NCI-H2227 treated with DMSO at 0.1 percent for 48 hours (cell line): ENCODE data around the gene BMP8A.
"Not testable (repeated sequence)": the region's sequence is repeated elsewhere in the genome, so short reads cannot be mapped to it uniquely, and the experiment has no call there.

Experiments used
- DNase-seq: peaks from one replicate; lab custom pipeline; 2025; lab: John Stamatoyannopoulos, UW

BMP8A gene

DNA sequence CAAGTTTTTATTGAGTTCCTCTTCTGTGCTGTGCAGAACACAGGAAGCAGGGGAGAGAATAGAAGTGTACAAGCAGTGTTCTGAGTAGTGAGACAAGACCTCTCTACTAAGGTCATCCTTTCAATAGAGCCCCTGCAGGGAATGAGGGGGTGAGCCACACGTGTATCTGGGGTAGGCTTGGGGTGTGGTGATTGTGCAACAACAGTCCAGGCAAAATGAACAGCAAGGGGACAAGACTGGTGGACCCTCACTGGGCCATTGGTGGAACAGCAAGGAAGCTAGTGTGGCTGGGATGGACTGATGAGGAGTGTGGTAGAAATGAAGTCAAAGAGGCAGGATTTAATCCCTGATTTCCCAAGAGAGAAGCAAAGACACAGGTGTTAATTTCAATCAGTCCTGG, 8.2 kb upstream of the BMP8A start:
- no peak for DNase-seq

DNA sequence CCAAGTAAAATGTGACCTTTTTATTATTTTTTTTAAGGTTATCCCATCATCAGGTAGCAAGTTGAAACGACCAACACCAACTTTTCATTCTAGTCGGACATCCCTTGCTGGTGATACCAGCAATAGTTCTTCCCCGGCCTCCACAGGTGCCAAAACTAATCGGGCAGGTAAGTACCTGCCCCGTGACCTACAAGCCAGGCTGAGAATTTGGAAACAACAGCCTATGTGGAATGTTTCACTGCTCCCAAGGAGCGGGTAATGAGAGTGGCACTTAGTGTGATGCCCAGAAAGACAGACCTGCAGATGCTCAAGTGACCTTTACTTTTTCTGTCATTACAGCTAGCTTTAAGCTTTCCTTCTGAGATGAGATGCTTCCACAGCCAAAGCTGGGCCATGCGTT, 6.9 kb upstream of the BMP8A start:
- no peak for DNase-seq

- DNase-seq: no peak
These were observed 6.2 kb upstream of the BMP8A start for GRCh38 chr1:39485046-39485803.

DNA sequence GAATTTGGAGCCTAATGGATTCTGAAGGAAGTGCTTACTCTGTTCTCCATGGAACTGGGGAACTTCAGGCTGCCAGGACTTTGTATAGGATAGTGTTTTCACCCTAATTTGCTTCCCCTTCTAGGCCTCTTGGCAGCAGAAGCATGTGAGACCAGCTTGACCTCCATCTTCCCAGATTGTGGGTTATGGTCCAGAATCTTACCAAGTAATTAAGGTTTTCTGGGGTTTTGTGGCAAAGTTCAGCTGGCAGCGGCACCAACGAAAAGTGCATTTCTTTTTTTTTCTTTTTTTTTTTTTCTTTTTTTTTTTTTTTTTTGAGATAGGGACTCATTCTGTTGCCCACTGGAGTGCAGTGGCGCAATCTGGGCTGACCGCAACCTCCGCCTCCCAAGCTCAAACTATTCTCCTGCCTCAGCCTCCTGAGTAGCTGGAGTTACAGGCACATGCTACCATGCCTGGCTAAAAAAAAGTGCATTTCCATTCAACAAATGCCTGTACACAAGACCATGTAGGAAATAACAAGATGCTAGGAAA, 3.4 kb upstream of the BMP8A start:
- DNase-seq: no peak

- no peak for DNase-seq
These were observed 2.5 kb upstream of the BMP8A start for GRCh38 chr1:39488793-39489566.

DNA sequence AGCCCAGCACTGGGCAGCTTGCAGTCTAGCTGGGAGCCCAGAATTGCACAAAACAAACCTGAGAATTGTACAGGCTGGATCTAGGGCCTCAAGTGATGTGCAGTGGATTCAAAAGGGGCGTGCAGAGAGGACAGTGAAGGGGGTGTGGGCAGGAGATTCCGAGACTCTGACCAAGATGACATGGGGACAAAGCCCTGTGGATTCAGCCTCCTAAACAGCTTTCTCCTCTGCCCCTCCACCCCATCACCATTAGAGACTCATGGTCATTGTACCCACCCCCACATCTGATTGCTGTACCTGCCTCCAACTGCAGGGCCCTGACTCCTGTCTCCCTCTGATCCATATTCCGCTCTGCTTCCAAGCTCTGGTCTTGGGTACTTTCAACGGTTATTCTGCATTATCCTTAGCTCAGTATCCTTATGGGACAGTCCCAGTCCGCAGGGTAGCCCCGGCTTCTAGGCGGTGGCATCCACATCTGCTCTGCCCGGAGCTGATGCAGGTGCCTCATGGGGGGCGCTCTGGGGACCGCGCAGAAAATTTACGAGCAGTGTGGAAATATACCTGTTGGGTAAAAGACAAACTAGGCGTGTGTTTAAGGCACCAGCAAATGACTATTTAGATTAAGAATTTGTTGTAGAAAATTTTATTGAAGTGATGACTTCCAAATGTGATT, 1.7 kb upstream of the BMP8A start:
- no peak for DNase-seq

DNA sequence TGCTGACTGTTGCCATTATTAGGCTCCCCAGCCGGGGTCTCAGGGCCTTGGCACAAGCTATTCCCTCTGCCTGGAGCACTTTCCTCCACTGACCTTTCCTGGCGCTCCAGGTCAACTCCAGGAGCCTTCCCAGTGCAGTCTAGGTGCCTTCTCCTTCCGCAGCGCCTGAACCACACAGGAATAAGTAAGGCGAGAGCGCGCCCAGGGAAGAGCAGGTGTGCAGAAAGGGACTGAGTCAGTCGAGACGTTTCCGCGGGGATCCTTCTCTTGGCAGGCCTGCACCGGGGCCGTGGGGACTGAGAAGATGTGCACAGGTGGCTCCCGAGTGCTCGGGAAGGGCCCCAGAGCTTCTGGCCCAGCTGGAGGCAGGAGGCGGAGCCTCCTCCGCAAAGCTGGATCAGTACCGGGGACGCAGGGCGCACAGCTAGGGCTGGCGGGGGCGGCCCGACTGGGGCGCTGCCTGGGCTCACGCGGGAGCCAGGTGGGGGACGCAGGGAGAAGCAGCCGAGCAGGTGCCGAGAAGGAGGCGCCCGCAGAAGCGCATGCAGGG, 765 bp upstream of the BMP8A start:
- DNase-seq: no peak

- DNase-seq: not testable (repeated sequence)
These were observed 944 bp downstream of the BMP8A start for GRCh38 chr1:39492118-39493042.

- not testable (repeated sequence) for DNase-seq
These were observed 1.8 kb downstream of the BMP8A start for GRCh38 chr1:39493043-39493810.

GRCh38 chr1:39494671-39495410, 3.4 kb downstream of the BMP8A start:
- DNase-seq: no peak

DNA sequence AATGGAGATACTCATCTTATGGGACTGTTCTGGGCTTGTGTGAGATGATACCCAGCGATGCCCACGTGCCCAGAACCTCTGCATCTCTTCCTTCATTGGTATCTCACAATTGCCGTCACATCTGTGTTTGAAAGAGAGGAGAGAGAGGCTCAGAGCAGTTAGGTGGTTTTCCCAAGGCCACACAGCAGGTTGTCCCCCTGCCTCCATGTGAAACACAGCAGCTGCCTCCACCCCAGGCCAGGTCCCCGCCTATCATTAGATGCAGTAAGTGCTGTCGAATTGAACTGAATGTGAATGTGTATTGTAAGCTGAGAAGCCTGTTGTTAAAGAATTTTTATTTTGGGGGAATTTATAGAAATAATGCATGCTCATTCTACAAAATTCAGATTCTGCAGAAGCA, 5.1 kb downstream of the BMP8A start:
- DNase-seq: not testable (repeated sequence)

- no peak for DNase-seq
These were observed 6.1 kb downstream of the BMP8A start for GRCh38 chr1:39497585-39497984.

- not testable (repeated sequence) for DNase-seq
These were observed 6.8 kb downstream of the BMP8A start for GRCh38 chr1:39498096-39498710.

- not testable (repeated sequence) for DNase-seq
These were observed 7.4 kb downstream of the BMP8A start for GRCh38 chr1:39498821-39499220.

GRCh38 chr1:39499668-39500067, 8.2 kb downstream of the BMP8A start:
- no peak for DNase-seq

DNA sequence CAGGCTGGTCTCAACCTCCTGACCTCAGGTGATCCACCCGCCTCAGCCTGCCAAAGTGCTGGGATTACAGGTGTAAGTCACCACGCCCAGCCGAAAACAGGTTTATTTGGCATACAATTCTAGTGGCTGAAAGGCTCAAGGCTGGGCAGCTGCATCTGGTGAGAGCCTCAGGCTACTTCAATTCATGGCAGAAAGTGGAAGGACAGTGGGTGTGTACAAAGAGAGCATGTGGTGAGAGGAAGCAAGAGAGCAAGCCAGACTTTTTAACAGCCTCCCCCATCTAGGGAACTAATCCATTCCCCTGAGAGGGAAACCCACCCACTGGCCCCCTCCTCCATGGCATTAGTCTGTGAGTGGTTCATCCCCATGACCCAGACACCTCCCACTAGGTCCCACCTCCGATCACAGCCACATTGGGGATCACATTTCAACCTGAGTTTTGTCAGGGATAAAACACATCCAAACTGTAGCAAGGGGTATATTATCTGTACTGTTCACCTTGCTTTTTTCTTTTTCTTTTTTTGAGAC, 9.5 kb downstream of the BMP8A start:
- no peak for DNase-seq

DNA sequence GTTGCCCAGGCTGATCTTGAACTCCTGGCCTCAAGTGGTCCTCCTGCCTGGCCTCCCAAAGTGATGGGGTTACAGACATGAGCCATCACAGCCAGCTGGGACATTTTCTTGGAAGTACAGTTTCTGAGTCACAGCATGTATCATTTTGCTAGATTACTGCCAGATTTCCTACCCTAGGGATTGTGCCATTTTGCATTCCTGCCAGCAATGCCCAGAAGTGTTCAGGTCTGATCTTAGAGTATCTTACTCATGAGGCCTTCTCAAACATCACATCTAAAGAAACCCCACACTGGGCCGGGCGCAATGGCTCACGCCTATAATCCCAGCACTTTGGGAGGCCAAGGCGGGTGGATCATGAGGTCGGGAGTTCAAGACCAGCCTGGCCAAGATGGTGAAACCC, 10.2 kb downstream of the BMP8A start:
- no peak for DNase-seq

GRCh38 chr1:39504436-39504835, 13.0 kb downstream of the BMP8A start:
- not testable (repeated sequence) for DNase-seq

DNA sequence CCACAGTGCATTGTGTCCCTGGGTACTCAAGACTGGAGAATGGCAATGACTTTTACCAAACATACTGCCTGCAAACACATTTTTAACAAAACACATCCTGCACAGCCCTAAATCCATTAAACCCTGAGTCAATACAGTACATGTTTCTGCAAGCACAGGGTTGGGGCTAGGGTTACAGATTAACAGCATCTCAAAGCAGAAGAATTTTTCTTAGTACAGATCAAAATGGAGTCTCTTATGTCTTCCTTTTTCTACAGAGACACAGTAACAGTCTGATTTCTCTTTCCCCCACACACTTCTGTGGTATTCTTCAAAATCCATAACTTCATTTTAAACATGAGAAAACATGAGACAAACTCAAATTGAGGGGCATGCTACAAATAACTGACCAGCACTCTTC, 13.9 kb downstream of the BMP8A start:
- no peak for DNase-seq
